Kidney capillary endothelial cell (primary cell): Measurements from ENCODE around the gene TOPORS.
"Not testable (repeated sequence)": the region's sequence is repeated elsewhere in the genome, so short reads cannot be mapped to it uniquely, and the experiment has no call there.

ENCODE experiments used
- DNase-seq: peaks from one replicate; pipeline ENCODE4 v3.0.0-alpha.2; 2018; ENCODE audit warnings: low spot score

TOPORS gene

GRCh38 chr9:32565967-32566366, 13.6 kb upstream of the TOPORS start:
- DNase-seq = no peak

GRCh38 chr9:32558408-32558934, 6.1 kb upstream of the TOPORS start:
- DNase-seq = no peak

GRCh38 chr9:32554591-32554990, 2.2 kb upstream of the TOPORS start:
- DNase-seq = no peak

- no peak for DNase-seq
These were observed 1.7 kb upstream of the TOPORS start for GRCh38 chr9:32554107-32554506.

- peak; percentile 38 for DNase-seq
These were observed 922 bp downstream of the TOPORS start for GRCh38 chr9:32551276-32552051.

- DNase-seq = peak; percentile 83
These were observed 1.7 kb downstream of the TOPORS start for GRCh38 chr9:32550562-32551275.

GRCh38 chr9:32550150-32550561, 2.2 kb downstream of the TOPORS start:
- peak; percentile 7 for DNase-seq

GRCh38 chr9:32548213-32548612, 4.2 kb downstream of the TOPORS start:
- DNase-seq = not testable (repeated sequence)

GRCh38 chr9:32545884-32546283, 6.5 kb downstream of the TOPORS start:
- DNase-seq = no peak

- no peak for DNase-seq
These were observed 9.3 kb downstream of the TOPORS start for GRCh38 chr9:32543047-32543446.

GRCh38 chr9:32533816-32534215, 18.6 kb downstream of the TOPORS start:
- DNase-seq = no peak

GRCh38 chr9:32533336-32533735, 19.1 kb downstream of the TOPORS start:
- DNase-seq = no peak

GRCh38 chr9:32526707-32527048, 25.7 kb downstream of the TOPORS start:
- no peak for DNase-seq

- peak; percentile 92 for DNase-seq
These were observed 26.2 kb downstream of the TOPORS start, which contains the start of gene RIGI for GRCh38 chr9:32526041-32526706. TSS of gene RIGI (minus strand) at chr9:32526196. CDS start at chr9:32526166, 30 bp downstream.

GRCh38 chr9:32525709-32526030, 26.7 kb downstream of the TOPORS start:
- DNase-seq = no peak

GRCh38 chr9:32524892-32525708, 27.3 kb downstream of the TOPORS start:
- peak; percentile 18 for DNase-seq

- DNase-seq = not testable (repeated sequence)
These were observed 27.9 kb downstream of the TOPORS start for GRCh38 chr9:32524558-32524891.

GRCh38 chr9:32523910-32524309, 28.5 kb downstream of the TOPORS start:
- no peak for DNase-seq

GRCh38 chr9:32518276-32518675, 34.1 kb downstream of the TOPORS start:
- DNase-seq = no peak

GRCh38 chr9:32516241-32516640, 36.1 kb downstream of the TOPORS start:
- no peak for DNase-seq

- DNase-seq = no peak
These were observed 43.7 kb downstream of the TOPORS start for GRCh38 chr9:32508728-32509127.

- no peak for DNase-seq
These were observed 49.4 kb downstream of the TOPORS start for GRCh38 chr9:32503008-32503407.
